ENCODE data around the gene ABTB2. TPM values are rescaled to one million over a fixed set of nuclear protein-coding genes. Genes with fewer than 3 reads are reported as not detected.

ABTB2 gene
- polyA plus RNA-seq, 1 of the 3 experiments (the other 2 are of a cell fraction) = 7.8 TPM

- TF ChIP-seq MAX (IDR thresholded peaks at IDR 0.05; ENCODE audit: low read depth) (peak; percentile 15; the same call in 1 of the 2 replicates), IRF3 (IDR thresholded peaks at IDR 0.05; ENCODE audit: low read depth, low read length) (0 out of 2 replicates have a peak, but pooled peaks have one; percentile 25), TCF12 (IDR thresholded peaks at IDR 0.05) (0 out of 2 replicates have a peak, but pooled peaks have one; percentile 17), MEF2A (IDR thresholded peaks at IDR 0.05; ENCODE audit: borderline replicate concordance, low read depth) (no peak), CTCF (IDR thresholded peaks at IDR 0.05) (no peak), NRF1 (IDR thresholded peaks at IDR 0.05; ENCODE audit: low read depth, low read length) (peak; percentile 52), TEAD4 (IDR thresholded peaks at IDR 0.05; ENCODE audit: borderline replicate concordance, insufficient read depth) (0 out of 2 replicates have a peak, but pooled peaks have one; percentile 14), JUND (IDR thresholded peaks at IDR 0.05) (no peak), RFX5 (IDR thresholded peaks at IDR 0.05; ENCODE audit: low read length) (no peak)
These were observed at the start of gene ABTB2 (continued) for GRCh38 chr11:34357701-34358257.

- CTCF ChIA-PET = interaction anchor here (1.2 to 2.1 kb wide), 2 partner anchors 42 to 85 kb away, joined by 4 to 7 read pairs; no protein-coding TSS in a partner anchor
- 33% methylated on average over 2 of the region's 2 CpGs for WGBS (ENCODE audit: low lambda C conversion rate)
These were observed 49.5 kb upstream of the ABTB2 start for GRCh38 chr11:34407121-34407813.

More at GRCh38 chr11:34407121-34407813, 49.5 kb upstream of the ABTB2 start:
- Histone ChIP-seq H3K4me2 (no peak overlapping the region), H3K27ac (ENCODE audit: low read depth in 2 of 2, low read length in 1 of 2) (no peak overlapping the region), H3K36me3 (replicated peaks in 1 of 2; ENCODE audit: control insufficient read depth in 1 of 2, insufficient read depth in 2 of 2, low read length in 1 of 2) (no peaks in the 10 kb centered on the region), H3K9me2 (no peaks in the 10 kb centered on the region), H2AFZ (ENCODE audit: low read depth) (no peak overlapping the region), H3K27me3 (ENCODE audit: insufficient read depth) (no peaks in the 10 kb centered on the region; the same call in 1 of the 2 replicates), H3K4me3 (ENCODE audit: low read depth in 2 of 2, low read length in 1 of 2) (no peak overlapping the region), H4K20me1 (ENCODE audit: insufficient read depth) (no peaks in the 10 kb centered on the region), H3F3A (replicated peaks; ENCODE audit: insufficient read depth) (no peaks in the 10 kb centered on the region), H3K9ac (no peak overlapping the region), H3K79me2 (ENCODE audit: insufficient read depth) (no peaks in the 10 kb centered on the region), H3K4me1 (ENCODE audit: control insufficient read depth in 1 of 2, insufficient read depth in 2 of 2, low read depth in 1 of 2, low read length in 1 of 2) (no peaks in the 10 kb centered on the region), H3K9me3 (no peaks in the 10 kb centered on the region)
- POLR2A ChIA-PET = no interaction called here
- TF ChIP-seq CHD2 (IDR thresholded peaks at IDR 0.05; ENCODE audit: low read length, partially characterized antibody) (no peak), MEF2A (IDR thresholded peaks at IDR 0.05; ENCODE audit: borderline replicate concordance, low read depth) (no peak), NFIC (IDR thresholded peaks at IDR 0.05; ENCODE audit: borderline replicate concordance) (no peak), SIN3A (IDR thresholded peaks at IDR 0.05; ENCODE audit: borderline replicate concordance, low read depth, low read length) (no peak), FOSL2 (IDR thresholded peaks at IDR 0.05; ENCODE audit: borderline replicate concordance, low read depth) (no peak), CTCF (IDR thresholded peaks at IDR 0.05) (no peak), RAD21 (IDR thresholded peaks at IDR 0.05; ENCODE audit: low read length) (no peak), GABPA (IDR thresholded peaks at IDR 0.05; ENCODE audit: low read depth) (no peak)
- DNase-seq = no peak

All from SK-N-SH (cell line).